ENCODE results near the gene ASXL1. TPM values are rescaled to one million over a fixed set of nuclear protein-coding genes. Genes with fewer than 3 reads are reported as not detected.

Gene ASXL1
- polyA plus RNA-seq, 3 donors = 1.8 to 47.1 (median 2.8) TPM

DNA sequence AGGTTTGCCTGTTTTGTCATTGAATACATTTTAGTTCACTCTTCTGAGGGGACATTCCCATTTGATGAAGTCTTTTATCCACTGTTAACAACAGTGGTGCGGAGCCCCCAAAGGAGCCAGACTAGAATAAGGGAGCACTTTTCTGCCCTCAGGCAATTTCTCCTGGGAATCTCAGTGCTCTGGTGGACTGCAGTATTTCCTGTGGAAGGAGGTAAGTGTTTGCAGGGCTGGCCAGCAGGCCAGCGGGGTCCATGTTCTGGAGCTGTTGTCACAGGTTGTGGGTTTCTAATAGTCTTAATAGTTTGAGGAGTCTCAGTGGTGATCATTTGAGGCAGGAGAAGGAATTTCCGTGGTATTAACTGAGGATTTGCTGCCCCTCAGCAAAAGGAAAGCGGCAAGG, 83.5 kb downstream of the ASXL1 start:
- TF ChIP-seq, protein P1, sequence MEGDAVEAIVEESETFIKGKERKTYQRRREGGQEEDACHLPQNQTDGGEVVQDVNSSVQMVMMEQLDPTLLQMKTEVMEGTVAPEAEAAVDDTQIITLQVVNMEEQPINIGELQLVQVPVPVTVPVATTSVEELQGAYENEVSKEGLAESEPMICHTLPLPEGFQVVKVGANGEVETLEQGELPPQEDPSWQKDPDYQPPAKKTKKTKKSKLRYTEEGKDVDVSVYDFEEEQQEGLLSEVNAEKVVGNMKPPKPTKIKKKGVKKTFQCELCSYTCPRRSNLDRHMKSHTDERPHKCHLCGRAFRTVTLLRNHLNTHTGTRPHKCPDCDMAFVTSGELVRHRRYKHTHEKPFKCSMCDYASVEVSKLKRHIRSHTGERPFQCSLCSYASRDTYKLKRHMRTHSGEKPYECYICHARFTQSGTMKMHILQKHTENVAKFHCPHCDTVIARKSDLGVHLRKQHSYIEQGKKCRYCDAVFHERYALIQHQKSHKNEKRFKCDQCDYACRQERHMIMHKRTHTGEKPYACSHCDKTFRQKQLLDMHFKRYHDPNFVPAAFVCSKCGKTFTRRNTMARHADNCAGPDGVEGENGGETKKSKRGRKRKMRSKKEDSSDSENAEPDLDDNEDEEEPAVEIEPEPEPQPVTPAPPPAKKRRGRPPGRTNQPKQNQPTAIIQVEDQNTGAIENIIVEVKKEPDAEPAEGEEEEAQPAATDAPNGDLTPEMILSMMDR (IDR thresholded peaks at IDR 0.05) = no peak
- Mint-ChIP-seq H3K9me3 (no peaks in the 10 kb centered on the region), H3K36me3 (peaks cover 54 to 64% of the 10 kb centered on the region in 2 donors), H3K27ac (no peak overlapping the region), H3K27me3 (ENCODE audit: low read depth in 3 of 3) (no peaks in the 10 kb centered on the region), H3K4me3 (no peak overlapping the region), H3K4me1 (peaks cover 2% of the 10 kb centered on the region)
- WGBS (ENCODE audit: insufficient coverage) = 100% methylated on average over 1 of the region's 4 CpGs
- H3K4me2 ChIP-seq (replicated peaks; ENCODE audit: extremely low read depth, low read length, poor library complexity, severe bottlenecking) = no peak overlapping the region
- no peak for DNase-seq
- no peaks in the 10 kb centered on the region for H3K9me3 ChIP-seq (replicated peaks in 1 of 2; ENCODE audit: control insufficient read depth in 1 of 2, insufficient read depth in 1 of 2, low read length in 2 of 2)
- H3K9ac ChIP-seq (ENCODE audit: insufficient read depth, low read length, poor library complexity, severe bottlenecking) = no peak overlapping the region
- peaks cover 43 to 96% of the 10 kb centered on the region in 2 donors for H3K36me3 ChIP-seq (replicated peaks in 1 of 2; ENCODE audit: control insufficient read depth in 1 of 2, insufficient read depth in 2 of 2, low read length in 2 of 2)
- no peak overlapping the region for H3K27ac ChIP-seq (ENCODE audit: low read depth in 1 of 2, low read length in 2 of 2)
- H4K20me1 ChIP-seq (ENCODE audit: insufficient read depth, low read length) = peaks cover 5% of the 10 kb centered on the region
- no peak overlapping the region for H3K4me3 ChIP-seq (replicated peaks in 1 of 3; ENCODE audit: low read depth in 2 of 3, low read length in 3 of 3)
- intact Hi-C loops (cut with micrococcal nuclease) = no loop called here
- H3K4me1 ChIP-seq (ENCODE audit: control insufficient read depth in 1 of 2, insufficient read depth in 2 of 2, low read length in 2 of 2) = no peaks in the 10 kb centered on the region
- no peaks in the 10 kb centered on the region for H3K27me3 ChIP-seq (ENCODE audit: control insufficient read depth in 2 of 2, insufficient read depth in 2 of 2, low read length in 2 of 2)
- H2AFZ ChIP-seq (ENCODE audit: insufficient read depth, low read depth, low read length, poor library complexity, severe bottlenecking) = no peak overlapping the region
- no peaks in the 10 kb centered on the region for H3K79me2 ChIP-seq (ENCODE audit: insufficient read depth, low read length)

DNA sequence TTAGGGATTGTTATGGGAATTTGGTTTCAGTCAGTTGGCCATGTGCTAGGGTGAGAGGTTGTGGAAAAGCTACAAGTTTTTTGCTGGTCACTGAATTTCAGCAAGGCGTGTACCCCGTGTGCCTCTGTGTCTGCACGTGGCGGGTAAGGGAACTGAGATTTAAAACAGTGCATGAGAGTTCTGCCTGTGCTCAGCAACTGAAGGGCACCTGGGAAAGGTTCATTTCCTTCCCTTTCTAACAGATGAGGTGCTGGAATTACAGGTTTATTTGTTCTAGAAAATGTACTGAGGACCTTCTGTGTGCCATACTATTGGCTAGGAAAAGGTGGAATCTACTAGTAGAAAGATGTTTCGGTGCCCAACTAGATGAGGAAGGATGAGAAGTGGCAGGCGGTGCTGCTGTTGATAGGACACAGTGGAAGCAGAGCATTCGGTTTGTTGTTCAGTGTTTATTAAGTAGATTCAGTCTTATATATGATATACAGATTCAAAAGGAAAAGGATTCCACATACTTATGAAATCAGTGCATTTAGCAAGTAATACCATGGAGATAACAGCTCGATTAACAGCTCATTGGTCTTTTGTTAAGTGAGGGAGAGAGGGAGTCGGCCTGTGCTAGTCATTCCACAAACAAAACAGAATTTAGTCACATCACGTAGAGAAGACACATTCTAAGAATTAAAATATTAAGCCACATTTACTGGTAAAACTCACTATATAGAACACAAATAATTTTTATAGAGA, 84.7 kb downstream of the ASXL1 start:
- H3K4me3 ChIP-seq (replicated peaks in 1 of 3; ENCODE audit: low read depth in 2 of 3, low read length in 3 of 3) = no peak overlapping the region
- no peaks in the 10 kb centered on the region for H3K4me1 ChIP-seq (ENCODE audit: control insufficient read depth in 1 of 2, insufficient read depth in 2 of 2, low read length in 2 of 2)
- peaks cover 37 to 96% of the 10 kb centered on the region in 2 donors for H3K36me3 ChIP-seq (replicated peaks in 1 of 2; ENCODE audit: control insufficient read depth in 1 of 2, insufficient read depth in 2 of 2, low read length in 2 of 2)
- H3K36me3 Mint-ChIP-seq = peaks cover 58 to 63% of the 10 kb centered on the region in 2 donors
- no peaks in the 10 kb centered on the region for H3K9me3 Mint-ChIP-seq
- H3K4me3 Mint-ChIP-seq = no peak overlapping the region
- TF ChIP-seq, protein P1 (IDR thresholded peaks at IDR 0.05) = no peak
- H3K27me3 Mint-ChIP-seq (ENCODE audit: low read depth in 3 of 3) = no peaks in the 10 kb centered on the region
- no peak overlapping the region for H3K9ac ChIP-seq (ENCODE audit: insufficient read depth, low read length, poor library complexity, severe bottlenecking)
- H4K20me1 ChIP-seq (ENCODE audit: insufficient read depth, low read length) = peaks cover 10% of the 10 kb centered on the region
- no peak overlapping the region for H3K4me2 ChIP-seq (replicated peaks; ENCODE audit: extremely low read depth, low read length, poor library complexity, severe bottlenecking)
- intact Hi-C loops (cut with micrococcal nuclease) = no loop called here
- H3K27ac ChIP-seq (ENCODE audit: low read depth in 1 of 2, low read length in 2 of 2) = no peak overlapping the region
- WGBS (ENCODE audit: insufficient coverage) = 80% methylated on average over 5 of the region's 10 CpGs
- no peak for DNase-seq
- no peaks in the 10 kb centered on the region for H3K9me3 ChIP-seq (replicated peaks in 1 of 2; ENCODE audit: control insufficient read depth in 1 of 2, insufficient read depth in 1 of 2, low read length in 2 of 2)
- peaks cover 2% of the 10 kb centered on the region for H3K4me1 Mint-ChIP-seq
- H2AFZ ChIP-seq (ENCODE audit: insufficient read depth, low read depth, low read length, poor library complexity, severe bottlenecking) = no peak overlapping the region
- H3K79me2 ChIP-seq (ENCODE audit: insufficient read depth, low read length) = no peaks in the 10 kb centered on the region
- peak overlapping the region in 2 of 7 donors; percentile 33 to 55 for H3K27ac Mint-ChIP-seq
- no peaks in the 10 kb centered on the region for H3K27me3 ChIP-seq (ENCODE audit: control insufficient read depth in 2 of 2, insufficient read depth in 2 of 2, low read length in 2 of 2)
